Peyer's patch (tissue), 4 donors: ENCODE data around the gene CALN1. TPM values are rescaled to one million over a fixed set of nuclear protein-coding genes. Genes with fewer than 3 reads are reported as not detected.

Experiments
- DNase-seq, 3 donors: peaks; one replicate each; pipeline ENCODE4 v3.0.0-alpha.2; 2017 to 2019
- H3K27ac ChIP-seq, 4 donors: fragments of 200-600 bp; sonication (generic); one replicate each; pipeline ENCODE4 v1.5.1; 2016 to 2019
- H3K27me3 ChIP-seq, 2 donors: fragments of 200-600 bp; sonication (generic); one replicate each; pipeline ENCODE4 v1.5.1; 2019
- H3K36me3 ChIP-seq, 3 donors: fragments of 200-600 bp; sonication (generic); one replicate each; pipeline ENCODE4 v1.5.1; 2016 to 2019
- H3K4me1 ChIP-seq, 4 donors: fragments of 200-600 bp; sonication (generic); one replicate each; pipeline ENCODE4 v1.5.1; 2016 to 2019
- H3K4me3 ChIP-seq, 4 donors: fragments of 200-600 bp; sonication (generic); 1 replicate in 3 of 4; 2 replicates in 1 of 4; pipeline ENCODE4 v1.5.1; 2016 to 2019; ENCODE audit warnings: mild to moderate bottlenecking in 1 of 4
- H3K9me3 ChIP-seq, 4 donors: fragments of 200-600 bp; sonication (generic); one replicate each; pipeline ENCODE4 v1.5.1; 2016 to 2019; ENCODE audit warnings: mild to moderate bottlenecking in 1 of 4
- CTCF ChIP-seq, 6 experiments: fragments of 450-650 bp in 4 of 6; fragments of 200-600 bp in 2 of 6; sonication (generic) in 1 of 6; IDR thresholded peaks; one replicate each; pipeline ENCODE4 v1.5.1; 2017 to 2019; ENCODE audit warnings: antibody characterized with exemption in 6 of 6, mild to moderate bottlenecking in 3 of 6, moderate library complexity in 1 of 6
- POLR2A ChIP-seq, 2 donors: fragments of 450-650 bp; IDR thresholded peaks; one replicate each; pipeline ENCODE4 v1.5.1; 2017; ENCODE audit warnings: antibody characterized with exemption in 2 of 2, mild to moderate bottlenecking in 2 of 2, moderate library complexity in 2 of 2
- total RNA-seq, 4 donors: library from RNA; depleted of rRNA; stranded (reverse); fragments of >200 nt; gene quantifications; one replicate each; pipeline ENCODE4 v1.1.0, GENCODE V29; 2016

Gene CALN1
- total RNA-seq, 4 donors from 2014 or later, result 0.13 TPM; not detected in 3

- DNase-seq, result no peak
- no peak overlapping the region for H3K4me3 ChIP-seq
- H3K27ac ChIP-seq, result no peak overlapping the region
- TF ChIP-seq POLR2A (IDR thresholded peaks at IDR 0.05) (no peak), CTCF (IDR thresholded peaks at IDR 0.05) (no peak)
- no peaks in the 10 kb centered on the region for H3K9me3 ChIP-seq
- H3K36me3 ChIP-seq, result no peaks in the 10 kb centered on the region
- no peaks in the 10 kb centered on the region for H3K4me1 ChIP-seq
- H3K27me3 ChIP-seq, result no peaks in the 10 kb centered on the region
Observed at GRCh38 chr7:72403458-72404076, 8.6 kb downstream of the CALN1 start.

- Histone ChIP-seq H3K9me3 (no peaks in the 10 kb centered on the region), H3K4me3 (no peak overlapping the region), H3K4me1 (no peaks in the 10 kb centered on the region), H3K27ac (no peak overlapping the region), H3K27me3 (no peaks in the 10 kb centered on the region), H3K36me3 (no peaks in the 10 kb centered on the region)
- TF ChIP-seq CTCF (IDR thresholded peaks at IDR 0.05) (no peak), POLR2A (IDR thresholded peaks at IDR 0.05) (no peak)
- no peak for DNase-seq
Observed at GRCh38 chr7:72394016-72394415, 18.1 kb downstream of the CALN1 start.

DNA sequence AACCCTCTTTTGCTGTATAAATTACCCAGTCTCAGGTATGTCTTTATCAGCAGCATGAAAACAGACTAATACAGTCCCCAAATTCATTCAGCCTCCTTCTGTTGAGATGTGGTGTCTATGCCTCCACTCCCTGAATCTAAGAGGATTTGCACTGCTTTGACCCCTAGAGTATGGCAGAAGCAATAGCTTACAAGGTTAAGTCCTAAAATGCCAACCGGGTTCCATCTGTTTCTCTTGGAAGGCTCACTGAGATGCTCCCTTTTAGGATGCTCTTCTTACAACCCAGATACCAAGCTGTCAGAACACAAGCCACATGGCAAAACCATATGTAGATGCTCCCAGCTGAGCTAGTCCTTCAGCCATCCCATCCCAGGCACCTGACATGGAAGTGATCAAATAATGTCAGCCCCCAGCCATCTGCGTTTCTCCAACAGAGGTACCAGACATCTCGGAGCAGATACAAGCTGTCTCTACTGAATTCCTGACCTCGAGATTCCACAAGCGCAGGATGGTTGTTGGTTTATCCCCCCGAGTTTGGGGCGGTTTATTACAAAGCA, 20.2 kb downstream of the CALN1 start:
- no peak for TF ChIP-seq CTCF (IDR thresholded peaks at IDR 0.05)
- TF ChIP-seq POLR2A (IDR thresholded peaks at IDR 0.05), result no peak
- Histone ChIP-seq H3K4me1 (no peaks in the 10 kb centered on the region), H3K4me3 (no peak overlapping the region), H3K27me3 (no peaks in the 10 kb centered on the region), H3K9me3 (no peaks in the 10 kb centered on the region), H3K36me3 (no peaks in the 10 kb centered on the region), H3K27ac (no peak overlapping the region)
- DNase-seq, result no peak

DNA sequence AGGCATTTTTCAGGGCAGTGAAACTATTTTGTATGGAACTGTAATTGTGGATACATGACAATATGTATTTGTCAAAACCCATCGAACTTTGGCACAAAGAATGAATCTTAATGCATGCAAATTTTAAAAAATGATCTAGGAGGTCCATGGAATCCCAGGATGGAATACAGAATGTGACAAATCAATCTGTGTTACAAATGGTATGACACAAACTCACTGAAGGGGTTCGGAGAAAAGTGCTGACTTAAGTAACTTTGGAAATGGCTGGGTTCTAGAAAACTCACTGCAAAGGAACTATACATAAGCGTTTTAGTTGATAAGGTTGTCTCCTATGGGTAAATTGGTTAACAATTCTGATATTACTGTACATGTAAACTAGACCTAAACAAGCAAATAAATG, 26.0 kb downstream of the CALN1 start:
- Histone ChIP-seq H3K27me3 (no peaks in the 10 kb centered on the region), H3K9me3 (peaks cover 0 to 3% (median 0%) of the 10 kb centered on the region in 4 donors), H3K4me1 (no peaks in the 10 kb centered on the region), H3K27ac (no peak overlapping the region), H3K36me3 (no peaks in the 10 kb centered on the region), H3K4me3 (no peak overlapping the region)
- DNase-seq, result no peak
- TF ChIP-seq CTCF (IDR thresholded peaks at IDR 0.05) (no peak), POLR2A (IDR thresholded peaks at IDR 0.05) (no peak)

DNA sequence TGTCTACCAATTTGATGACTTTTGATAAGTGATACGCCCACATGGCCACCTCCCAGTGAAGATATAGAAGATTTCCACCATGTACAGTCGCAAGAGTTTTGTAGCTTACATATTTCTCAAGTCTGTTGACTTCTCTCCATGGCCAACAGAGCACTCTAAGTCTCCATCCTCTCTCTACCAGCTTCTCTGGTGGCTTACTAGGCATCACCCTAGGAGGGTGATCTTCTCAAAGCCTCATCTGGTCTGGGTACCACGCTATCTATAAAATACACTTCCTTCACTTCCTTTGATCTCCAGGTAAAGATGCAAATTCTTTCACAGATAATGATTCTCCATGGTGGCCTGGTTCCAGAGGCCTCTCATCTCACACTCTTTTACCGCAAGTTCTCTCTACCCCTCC, 49.9 kb downstream of the CALN1 start:
- DNase-seq, result no peak
- Histone ChIP-seq H3K27me3 (no peaks in the 10 kb centered on the region), H3K4me3 (no peak overlapping the region), H3K9me3 (no peaks in the 10 kb centered on the region), H3K4me1 (no peaks in the 10 kb centered on the region), H3K27ac (no peak overlapping the region), H3K36me3 (no peaks in the 10 kb centered on the region)
- TF ChIP-seq CTCF (IDR thresholded peaks at IDR 0.05), result no peak
